Subcutaneous abdominal adipose tissue (tissue), 5 donors: ENCODE measurements around the gene C1QTNF2.
"Not testable (repeated sequence)": the region's sequence is repeated elsewhere in the genome, so short reads cannot be mapped to it uniquely, and the experiment has no call there.

Source experiments
- H3K27ac ChIP-seq: one replicate; pipeline ENCODE4 v1.7.0; 2013; ENCODE audit warnings: low read depth, mild to moderate bottlenecking, inconsistent platforms, low read length, moderate library complexity
- H3K27me3 ChIP-seq, 5 donors: one replicate each; pipeline ENCODE4 v1.7.0; 2013; ENCODE audit warnings: low read length in 5 of 5, inconsistent platforms in 1 of 5; ENCODE audit not compliant: control insufficient read depth in 5 of 5, insufficient read depth in 4 of 5
- H3K36me3 ChIP-seq, 5 donors: one replicate each; pipeline ENCODE4 v1.7.0; 2013; ENCODE audit warnings: low read length in 5 of 5; ENCODE audit not compliant: control insufficient read depth in 5 of 5, insufficient read depth in 5 of 5
- H3K4me1 ChIP-seq, 5 donors: one replicate each; pipeline ENCODE4 v1.7.0; 2013; ENCODE audit warnings: low read length in 5 of 5, mild to moderate bottlenecking in 3 of 5, moderate library complexity in 1 of 5; ENCODE audit not compliant: control insufficient read depth in 5 of 5, insufficient read depth in 5 of 5
- H3K4me3 ChIP-seq, 5 donors: one replicate each; pipeline ENCODE4 v1.7.0; 2013; ENCODE audit warnings: low read length in 5 of 5, low read depth in 1 of 5
- H3K9ac ChIP-seq, 5 donors: one replicate each; pipeline ENCODE4 v1.7.0; 2013; ENCODE audit warnings: low read length in 5 of 5, mild to moderate bottlenecking in 4 of 5, moderate library complexity in 3 of 5
- H3K9me3 ChIP-seq, 5 donors: one replicate each; pipeline ENCODE4 v1.7.0; 2013; ENCODE audit warnings: low read length in 5 of 5; ENCODE audit not compliant: control insufficient read depth in 5 of 5
- donor health status: healthy.
- donor health status: healthy.
- donor health status: healthy.
- donor health status: healthy.
- donor health status: healthy.

Gene C1QTNF2

DNA sequence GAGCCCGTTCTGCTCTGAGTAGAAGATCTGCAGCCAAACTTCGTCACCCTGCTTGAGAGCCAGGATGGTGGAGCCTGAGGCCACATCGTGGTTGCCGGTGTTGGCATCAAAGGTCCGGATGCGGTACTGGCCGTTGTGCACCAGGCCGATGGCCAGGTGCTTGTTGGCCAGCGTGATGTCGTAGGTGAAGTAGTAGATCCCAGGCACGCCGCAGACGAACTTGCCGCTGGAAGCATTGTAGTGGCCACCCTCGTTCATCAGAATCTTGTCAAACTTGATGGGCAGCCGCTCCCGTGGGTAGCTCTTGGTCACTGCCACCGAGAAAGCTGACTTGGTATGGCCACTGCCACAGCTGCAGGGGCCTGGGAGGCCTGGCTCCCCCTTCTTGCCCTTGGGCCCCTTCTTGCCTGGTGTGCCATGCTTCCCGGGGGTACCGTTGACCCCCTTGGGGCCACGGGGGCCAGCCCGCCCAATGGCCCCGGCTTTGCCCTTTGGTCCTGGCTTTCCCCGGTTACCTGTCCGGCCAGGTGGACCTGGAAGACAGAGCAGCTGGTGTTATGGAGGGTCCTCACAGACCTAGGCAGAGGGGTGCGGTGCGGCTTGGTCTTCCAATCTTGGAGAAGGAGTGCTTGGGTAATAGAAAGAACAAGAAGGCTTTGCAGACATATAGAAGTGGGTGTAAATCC is 21.0 kb downstream of the C1QTNF2 start:
- Histone ChIP-seq H3K4me1 (peaks cover 0 to 12% (median 3%) of the 10 kb centered on the region in 5 donors), H3K9ac (no peak overlapping the region), H3K9me3 (no peaks in the 10 kb centered on the region), H3K27me3 (no peaks in the 10 kb centered on the region), H3K4me3 (no peak overlapping the region), H3K27ac (no peak overlapping the region), H3K36me3 (no peaks in the 10 kb centered on the region)

DNA sequence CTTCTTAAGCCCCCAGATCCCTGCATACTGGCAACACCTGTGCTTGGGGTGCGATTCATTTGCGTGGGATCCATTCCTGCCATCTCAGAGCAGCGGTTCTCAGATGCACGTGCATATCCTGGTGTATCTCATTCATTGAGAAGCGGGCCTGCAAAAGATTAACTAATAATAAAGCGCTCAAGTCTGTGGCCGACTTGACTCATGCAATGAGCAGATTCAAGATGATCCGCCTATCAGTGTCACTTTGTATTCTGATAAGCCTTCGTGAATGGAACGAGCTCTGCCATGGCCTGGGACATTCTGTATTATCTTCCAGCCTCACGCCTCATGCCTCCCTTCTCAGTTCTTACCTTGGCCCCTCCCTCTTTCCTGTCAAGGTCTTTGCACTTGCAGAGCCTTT is 22.3 kb downstream of the C1QTNF2 start:
- Histone ChIP-seq H3K27ac (no peak overlapping the region), H3K4me1 (peaks cover 0 to 12% (median 3%) of the 10 kb centered on the region in 5 donors), H3K9ac (no peak overlapping the region), H3K9me3 (no peaks in the 10 kb centered on the region), H3K4me3 (no peak overlapping the region), H3K36me3 (no peaks in the 10 kb centered on the region), H3K27me3 (no peaks in the 10 kb centered on the region)

DNA sequence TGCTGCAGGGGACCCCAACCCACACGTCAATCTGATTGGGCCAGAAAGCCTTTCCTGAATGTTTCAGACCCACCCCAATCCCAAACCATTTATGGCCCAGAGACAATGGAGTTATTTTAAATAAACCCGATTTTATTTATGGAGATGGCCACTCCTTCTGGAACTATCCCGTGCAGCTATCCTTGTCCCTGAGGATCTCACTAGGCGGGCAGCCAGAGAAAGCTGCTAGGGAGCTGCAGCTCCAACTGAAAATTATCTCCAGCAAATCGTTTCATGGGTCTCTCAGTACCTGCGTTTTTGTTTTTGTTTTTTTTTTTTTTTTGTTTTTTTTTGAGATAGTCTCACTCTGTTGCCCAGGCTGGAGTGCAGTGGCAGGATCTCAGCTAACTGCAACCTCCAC is 23.0 kb downstream of the C1QTNF2 start:
- Histone ChIP-seq H3K9me3 (no peaks in the 10 kb centered on the region), H3K27me3 (no peaks in the 10 kb centered on the region), H3K36me3 (no peaks in the 10 kb centered on the region), H3K9ac (no peak overlapping the region), H3K4me1 (peaks cover 2 to 12% (median 4%) of the 10 kb centered on the region in 5 donors), H3K27ac (no peak overlapping the region), H3K4me3 (no peak overlapping the region)

DNA sequence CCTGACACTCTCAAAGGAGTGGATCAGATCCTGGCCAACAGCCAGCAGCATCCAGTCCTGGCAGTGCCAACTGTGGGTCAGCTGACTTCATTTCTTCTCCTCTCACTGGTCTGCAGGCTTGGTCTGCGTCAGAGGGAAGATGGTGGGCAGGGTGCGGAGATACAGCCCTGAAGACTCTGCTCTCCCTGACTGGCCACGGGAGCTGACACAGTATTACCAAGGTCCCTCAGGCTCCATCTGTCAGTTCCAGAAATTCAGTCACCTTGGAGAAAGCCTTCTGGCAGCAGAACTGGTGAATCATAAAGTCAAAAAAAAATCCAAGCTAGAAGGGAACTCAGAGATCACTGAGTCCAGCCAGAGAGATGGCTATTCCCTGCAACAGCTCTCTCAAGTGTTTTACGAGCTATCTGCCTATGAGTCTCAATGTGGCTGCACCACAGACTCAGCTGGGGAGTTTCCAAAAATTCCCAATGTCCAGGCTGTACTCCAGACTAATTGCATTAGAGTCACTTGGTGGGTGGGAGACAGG is 27.9 kb downstream of the C1QTNF2 start:
- Histone ChIP-seq H3K36me3 (no peaks in the 10 kb centered on the region), H3K27ac (no peak overlapping the region), H3K27me3 (no peaks in the 10 kb centered on the region), H3K4me1 (peaks cover 2 to 10% (median 4%) of the 10 kb centered on the region in 5 donors), H3K9me3 (no peaks in the 10 kb centered on the region), H3K9ac (no peak overlapping the region), H3K4me3 (no peak overlapping the region)

DNA sequence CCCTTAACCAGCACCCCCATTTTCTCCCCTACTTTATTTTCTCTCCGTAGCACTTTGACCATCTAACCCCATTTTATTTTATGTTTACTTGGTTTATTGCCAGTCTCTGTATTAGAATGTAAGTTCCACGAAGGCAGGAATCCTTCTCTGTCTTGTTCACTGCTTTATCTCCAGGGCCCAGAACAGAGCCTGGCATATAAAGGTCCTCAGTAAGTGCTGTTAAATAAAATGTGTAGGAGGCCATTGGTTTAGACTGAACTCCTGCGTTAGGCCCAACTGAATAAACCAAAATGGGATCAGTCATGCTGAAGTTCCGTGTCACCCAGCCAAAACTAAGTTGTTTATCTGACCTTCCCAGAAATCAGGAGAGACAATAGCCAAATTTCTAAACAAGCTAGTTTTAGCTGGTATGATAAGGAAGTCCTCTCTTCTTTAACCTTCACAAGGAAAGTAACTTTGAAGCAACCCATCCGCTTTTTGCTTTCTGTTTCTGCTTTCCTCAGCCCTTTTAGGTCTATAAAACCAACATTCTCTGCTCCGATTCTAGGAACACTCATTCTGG is 29.0 kb downstream of the C1QTNF2 start:
- H3K4me1 ChIP-seq: peaks cover 0 to 5% (median 4%) of the 10 kb centered on the region in 5 donors

DNA sequence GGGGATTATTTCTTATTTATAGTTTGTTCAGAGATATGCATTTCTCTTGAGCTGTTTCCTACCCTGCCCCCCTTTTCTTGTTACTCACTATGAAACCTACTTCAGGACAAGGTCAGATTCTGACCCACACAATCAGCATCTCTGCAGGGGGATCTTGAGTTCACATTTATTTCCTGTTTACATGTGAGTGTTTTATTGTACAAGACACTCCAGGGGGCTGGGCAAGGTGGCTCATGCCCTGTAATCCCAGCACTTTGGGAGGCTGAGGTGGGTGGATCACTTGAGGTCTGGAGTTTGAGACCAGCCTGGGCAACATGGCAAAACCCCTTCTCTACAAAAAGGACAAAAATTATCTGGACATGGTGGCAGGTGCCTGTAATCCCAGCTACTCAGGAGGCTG is 29.9 kb downstream of the C1QTNF2 start:
- H3K36me3 ChIP-seq, H3K27me3 ChIP-seq, H3K27ac ChIP-seq, H3K4me3 ChIP-seq, H3K4me1 ChIP-seq, H3K9me3 ChIP-seq, H3K9ac ChIP-seq: not testable (repeated sequence)

More for the DNA sequence above, 29.0 kb downstream of the C1QTNF2 start:
- Histone ChIP-seq H3K9me3 (no peaks in the 10 kb centered on the region), H3K4me3 (no peak overlapping the region), H3K36me3 (no peaks in the 10 kb centered on the region), H3K27me3 (no peaks in the 10 kb centered on the region), H3K9ac (no peak overlapping the region), H3K27ac (no peak overlapping the region)

DNA sequence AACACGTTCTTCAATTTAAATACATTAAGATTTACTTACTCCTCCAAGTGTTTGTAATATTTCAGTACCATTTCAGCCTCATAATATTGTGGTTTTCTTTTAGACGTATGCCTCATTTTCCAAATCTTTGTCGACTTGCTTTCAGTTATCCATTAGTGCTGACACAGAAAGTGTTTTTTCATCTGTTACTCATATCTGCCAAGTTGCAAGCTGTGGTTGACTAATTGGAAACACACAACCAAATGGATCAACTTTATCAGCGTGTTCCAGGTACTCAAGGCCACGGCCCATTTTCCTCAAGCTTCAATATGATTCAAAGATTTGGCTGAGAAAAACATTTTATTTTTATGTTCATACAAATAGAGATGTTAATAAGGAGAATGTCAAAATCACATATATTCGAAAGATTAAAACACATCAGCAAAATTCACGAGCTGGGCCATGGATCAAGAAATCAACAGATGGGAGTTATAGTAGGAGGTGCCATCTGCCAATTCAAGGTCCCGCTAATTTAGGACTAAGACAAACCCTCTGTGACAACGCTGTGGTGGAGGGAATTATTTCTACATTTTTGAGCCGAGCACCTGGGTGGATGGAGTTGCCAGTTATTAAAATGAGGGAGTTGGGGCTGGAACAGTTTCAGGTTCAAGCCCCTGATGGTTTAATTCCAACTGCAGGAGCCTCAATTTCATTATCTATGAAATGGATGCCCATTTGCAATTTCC is 30.9 kb downstream of the C1QTNF2 start:
- Histone ChIP-seq H3K36me3 (no peaks in the 10 kb centered on the region), H3K27ac (no peak overlapping the region), H3K9ac (no peak overlapping the region), H3K4me1 (peaks cover 0 to 4% (median 0%) of the 10 kb centered on the region in 5 donors), H3K9me3 (no peaks in the 10 kb centered on the region), H3K4me3 (no peak overlapping the region), H3K27me3 (no peaks in the 10 kb centered on the region)

DNA sequence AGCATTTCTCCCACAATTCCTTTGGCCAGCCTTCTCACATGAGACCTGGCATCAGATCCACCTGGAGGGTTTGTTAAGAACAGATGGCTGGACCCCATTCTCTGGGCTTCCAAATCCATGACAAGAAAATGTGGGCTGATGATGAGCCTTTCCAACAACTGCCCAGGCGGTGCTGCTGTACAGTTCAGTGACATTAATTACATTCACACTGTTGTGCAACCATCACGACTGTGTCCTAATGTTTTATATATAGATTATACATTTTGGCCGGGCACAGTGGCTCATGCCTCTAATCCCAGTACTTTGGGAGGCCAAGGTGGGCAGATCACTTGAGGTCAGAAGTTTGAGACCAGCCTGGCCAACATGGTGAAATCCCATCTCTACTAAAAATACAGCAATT is 35.7 kb downstream of the C1QTNF2 start:
- not testable (repeated sequence) for H3K27ac ChIP-seq, H3K9me3 ChIP-seq, H3K4me1 ChIP-seq, H3K9ac ChIP-seq, H3K4me3 ChIP-seq, H3K27me3 ChIP-seq, H3K36me3 ChIP-seq

DNA sequence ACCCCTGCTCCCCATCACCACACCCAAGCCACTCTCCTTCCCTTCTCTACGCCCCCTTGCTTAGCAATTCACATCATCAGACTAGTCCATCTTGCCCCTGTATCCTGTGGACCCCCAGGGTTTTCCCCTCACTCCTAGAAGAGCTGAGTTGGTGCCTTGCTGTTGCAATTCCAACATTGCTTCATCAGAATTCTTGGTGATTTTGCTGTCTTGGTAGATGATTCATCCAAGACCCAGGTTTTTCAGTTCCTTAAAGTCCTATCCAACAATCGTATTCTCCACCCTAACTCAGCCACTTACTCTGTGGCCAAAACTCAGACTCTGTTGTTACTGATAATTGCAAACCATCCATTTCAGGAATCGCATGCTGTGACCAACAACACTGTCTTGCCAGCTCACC is 36.7 kb downstream of the C1QTNF2 start:
- no peaks in the 10 kb centered on the region for H3K27me3 ChIP-seq
- no peak overlapping the region for H3K4me3 ChIP-seq
- H3K4me1 ChIP-seq: no peaks in the 10 kb centered on the region
- no peaks in the 10 kb centered on the region for H3K36me3 ChIP-seq
- no peaks in the 10 kb centered on the region for H3K9me3 ChIP-seq
- H3K9ac ChIP-seq: no peak overlapping the region
- H3K27ac ChIP-seq: no peak overlapping the region

DNA sequence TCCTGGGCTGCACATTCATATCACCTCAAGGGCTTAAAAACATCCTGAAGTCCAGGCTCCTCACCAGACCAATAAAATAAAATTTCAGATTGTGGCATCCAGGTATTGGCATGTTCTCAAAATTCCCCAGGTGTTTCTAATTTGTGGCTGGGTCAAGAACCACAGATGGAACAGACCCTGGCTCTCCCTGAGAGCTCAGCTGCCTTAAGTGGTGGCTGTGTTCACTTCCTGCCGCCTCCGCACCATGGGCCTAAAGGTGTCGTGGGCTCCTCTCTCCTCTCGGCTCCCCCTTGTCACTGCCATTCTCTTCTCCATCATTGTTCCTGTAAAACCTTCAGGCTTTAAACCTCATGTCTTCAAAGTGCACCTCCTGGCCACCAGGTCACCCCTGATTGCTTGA is 40.2 kb downstream of the C1QTNF2 start:
- peaks cover 0 to 8% (median 4%) of the 10 kb centered on the region in 5 donors for H3K4me1 ChIP-seq
- H3K4me3 ChIP-seq: no peak overlapping the region
- no peak overlapping the region for H3K9ac ChIP-seq
- H3K9me3 ChIP-seq: no peaks in the 10 kb centered on the region
- no peaks in the 10 kb centered on the region for H3K27me3 ChIP-seq
- H3K27ac ChIP-seq: no peak overlapping the region
- H3K36me3 ChIP-seq: no peaks in the 10 kb centered on the region
